AG08396 (cell line): ENCODE results near the gene TMEM176A.
"Not testable (repeated sequence)": the region's sequence is repeated elsewhere in the genome, so short reads cannot be mapped to it uniquely, and the experiment has no call there.

Experiments
- DNase-seq: peaks from one replicate; pipeline ENCODE4 v3.0.0; 2012; ENCODE audit warnings: low spot score, mixed read lengths

The TMEM176A gene, protein sequence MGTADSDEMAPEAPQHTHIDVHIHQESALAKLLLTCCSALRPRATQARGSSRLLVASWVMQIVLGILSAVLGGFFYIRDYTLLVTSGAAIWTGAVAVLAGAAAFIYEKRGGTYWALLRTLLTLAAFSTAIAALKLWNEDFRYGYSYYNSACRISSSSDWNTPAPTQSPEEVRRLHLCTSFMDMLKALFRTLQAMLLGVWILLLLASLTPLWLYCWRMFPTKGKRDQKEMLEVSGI

DNA sequence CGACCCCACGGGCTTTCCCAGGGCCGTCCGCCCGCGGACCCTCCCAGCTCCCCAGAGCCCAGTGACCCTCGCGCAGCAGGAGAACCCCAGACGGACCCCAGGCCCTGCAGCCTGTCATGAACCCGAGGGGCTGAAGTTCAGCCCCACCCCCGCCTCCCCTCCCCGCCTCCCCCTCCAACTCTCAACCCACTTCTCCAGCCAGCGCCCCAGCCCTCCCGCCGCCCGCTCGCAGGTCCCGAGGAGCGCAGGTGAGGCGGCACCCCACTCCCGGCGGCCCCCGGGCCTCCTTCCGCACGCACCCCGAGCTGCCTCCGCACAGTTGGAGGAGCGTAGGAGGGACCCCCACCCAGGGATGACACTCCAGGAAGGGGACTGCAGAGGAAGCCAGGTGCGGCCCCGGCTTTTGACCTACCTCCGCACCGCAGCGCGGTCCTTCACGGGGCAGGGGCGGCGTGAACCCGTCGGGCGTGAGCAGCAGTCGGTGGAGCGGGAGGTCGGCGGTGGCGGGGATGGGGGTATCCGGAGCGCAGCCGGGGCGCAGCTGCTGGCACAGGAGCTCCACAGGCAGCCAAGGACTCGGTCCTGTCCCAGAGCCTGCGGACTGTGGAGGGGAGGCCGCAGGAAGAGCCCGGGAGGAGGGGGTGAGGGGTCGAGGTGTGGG lies at the start of gene TMEM176A:
TMEM176A (plus strand) TSS at position 189 of the 661 bp plus-strand sequence. CDS start 782 bp downstream, outside the sequence.
- no peak for DNase-seq

DNA sequence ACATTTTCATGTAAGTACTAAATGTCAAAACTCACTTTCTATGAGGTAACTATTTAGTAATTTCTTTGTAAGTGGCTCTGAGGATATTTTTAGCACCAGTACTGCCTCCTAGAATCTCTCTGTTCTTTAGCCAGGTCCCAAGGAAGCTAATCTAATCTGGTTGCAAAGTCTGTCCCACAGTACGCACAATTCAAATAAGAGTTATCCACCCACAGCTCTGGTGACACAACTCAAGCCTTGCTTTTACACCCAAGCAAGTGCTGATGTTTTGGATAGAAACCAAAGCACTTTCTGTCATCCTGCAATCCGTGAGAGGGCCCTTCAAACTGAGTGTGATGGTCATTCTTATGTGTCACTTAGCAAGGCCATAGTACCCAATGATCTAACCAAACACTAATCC lies 48.9 kb upstream of the TMEM176A start:
- DNase-seq: no peak

DNA sequence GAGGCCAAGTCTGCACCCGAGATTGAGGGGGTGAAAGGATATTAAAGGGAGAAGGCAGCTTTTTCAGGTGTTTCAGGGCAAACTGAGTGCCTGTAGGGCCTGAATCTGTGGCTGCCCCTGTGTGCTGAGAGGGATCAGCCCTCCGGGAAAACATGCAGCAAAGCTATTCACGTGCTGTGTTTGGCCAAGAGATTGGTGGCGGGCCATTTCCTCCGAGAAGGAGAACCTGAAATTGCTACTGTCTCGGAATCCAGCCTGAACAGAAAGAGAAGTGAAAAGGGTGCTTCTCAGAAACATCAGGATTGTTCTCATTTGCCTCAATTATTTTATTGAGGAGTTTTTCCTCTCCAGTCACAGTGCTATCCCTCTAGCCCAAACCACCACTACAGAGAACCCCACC lies 47.3 kb upstream of the TMEM176A start:
- no peak for DNase-seq

DNA sequence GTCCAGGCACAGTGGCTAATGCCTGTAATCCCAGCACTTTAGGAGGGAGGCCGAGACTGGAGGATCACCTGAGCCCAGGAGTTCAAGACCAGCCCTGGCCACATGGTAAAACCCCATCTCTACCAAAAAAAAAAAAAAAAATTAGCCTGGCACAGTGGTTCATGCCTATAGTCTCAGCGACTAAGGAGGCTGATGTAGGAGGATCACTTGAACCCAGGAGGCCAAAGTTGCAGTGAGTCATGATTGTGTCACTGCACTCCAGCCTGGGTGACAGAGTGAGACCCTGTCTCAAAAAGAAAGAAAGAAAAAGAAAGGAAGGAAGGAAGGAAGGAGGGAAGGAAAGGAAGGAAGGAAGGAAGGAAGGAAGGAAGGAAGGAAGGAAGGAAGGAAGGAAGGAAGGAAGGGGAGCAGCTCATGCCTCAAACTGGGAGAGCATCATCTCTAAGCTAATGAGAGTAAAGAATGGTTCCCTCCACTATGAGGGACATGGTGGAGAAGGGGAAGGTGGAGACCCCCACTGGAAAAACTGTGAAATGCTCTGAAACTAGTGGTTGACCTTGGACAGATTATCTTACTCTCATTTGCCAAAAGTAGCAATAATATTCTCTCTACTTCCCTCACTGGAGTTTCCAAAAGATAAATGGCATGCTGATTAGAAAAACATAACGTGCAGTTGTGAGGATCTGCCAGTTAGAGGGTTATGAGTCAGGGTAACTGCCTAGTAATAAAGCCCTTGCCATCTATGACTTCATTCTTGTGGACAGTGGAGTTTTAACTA lies 46.6 kb upstream of the TMEM176A start:
- DNase-seq: no peak

DNA sequence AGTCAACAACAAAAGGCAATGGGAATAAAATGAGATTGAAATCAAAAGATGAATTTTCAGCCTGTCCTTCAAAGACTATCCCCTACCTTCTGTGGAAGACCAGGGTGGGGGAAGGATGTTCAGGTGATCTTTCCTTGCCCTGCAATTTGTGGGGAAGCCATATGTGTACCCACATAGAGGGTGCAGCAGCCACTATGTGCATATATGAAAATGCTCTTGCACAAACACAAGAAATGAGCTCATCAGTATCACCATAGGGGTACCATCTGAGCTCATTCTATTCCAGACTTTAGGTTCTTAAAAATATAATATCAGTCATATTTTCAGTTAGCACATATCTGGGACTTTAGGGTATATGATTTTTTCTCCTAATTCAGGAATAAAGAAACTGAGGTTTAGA lies 45.6 kb upstream of the TMEM176A start:
- DNase-seq: no peak

DNA sequence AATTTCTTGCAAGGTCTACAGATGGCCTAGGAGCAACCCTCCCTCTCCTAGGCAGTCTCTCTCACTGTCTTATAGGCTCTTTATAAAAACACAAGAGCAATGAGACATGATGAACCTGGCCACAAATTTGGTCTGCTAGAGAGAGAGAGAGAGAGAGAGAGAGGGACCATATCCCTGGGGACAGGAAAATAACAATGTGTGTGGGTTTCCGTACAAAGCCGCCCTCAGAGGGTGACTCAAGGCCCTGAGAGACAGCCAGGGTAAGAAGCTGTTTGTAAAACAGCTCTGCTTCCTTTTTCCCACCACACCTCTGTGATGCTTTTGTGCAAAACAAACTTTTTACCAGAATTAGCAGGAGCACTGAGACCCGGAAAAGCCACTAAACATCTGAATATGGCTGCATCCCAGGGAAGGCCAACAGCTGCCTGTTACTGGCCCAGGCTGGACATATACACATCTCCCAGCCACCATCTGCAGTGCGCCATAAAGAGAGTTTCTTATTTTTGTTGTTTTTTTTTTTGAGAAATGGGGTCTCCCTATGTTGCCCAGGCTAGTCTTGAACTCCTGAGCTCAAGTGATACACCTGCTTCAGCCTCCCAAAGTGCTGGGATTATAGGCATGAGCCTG lies 45.0 kb upstream of the TMEM176A start:
- DNase-seq: no peak

DNA sequence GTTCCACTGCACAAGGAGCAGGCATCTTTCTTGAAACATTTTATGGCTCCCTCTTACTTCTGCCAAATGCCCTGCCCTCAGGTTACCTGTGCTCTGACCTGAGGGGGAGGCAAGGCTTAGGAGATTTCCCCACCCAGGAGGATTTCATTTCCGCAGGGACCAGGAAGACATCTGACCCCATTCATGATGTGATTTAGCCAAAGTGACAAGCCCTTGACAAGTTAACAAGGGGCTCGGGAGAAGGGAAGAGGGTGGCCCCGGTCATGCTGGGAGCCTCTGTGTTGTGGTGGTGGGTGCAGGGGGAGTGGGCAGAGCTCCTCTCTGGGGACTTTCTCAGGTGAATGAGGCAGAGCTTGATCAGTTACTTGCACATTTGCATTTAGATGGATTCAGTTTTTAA lies 44.4 kb upstream of the TMEM176A start:
- no peak for DNase-seq

DNA sequence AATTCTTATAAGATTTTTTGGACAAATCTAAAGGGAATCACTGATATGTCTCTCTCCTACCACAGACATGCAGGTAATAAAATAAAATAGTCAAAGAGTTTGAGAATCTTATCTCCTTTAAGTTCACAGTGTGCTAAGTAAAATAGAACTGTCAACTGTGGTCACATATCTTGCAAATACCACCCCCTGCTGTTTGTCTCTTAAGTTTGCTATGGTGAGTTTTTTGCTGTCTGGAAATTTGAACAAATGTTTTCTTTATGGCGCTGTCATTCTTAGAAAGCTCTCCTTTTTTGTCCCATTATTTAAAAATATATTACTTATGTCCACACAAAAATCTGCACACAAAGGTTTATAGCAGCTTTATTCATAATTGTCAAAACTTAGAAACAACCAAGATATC lies 43.7 kb upstream of the TMEM176A start:
- no peak for DNase-seq

DNA sequence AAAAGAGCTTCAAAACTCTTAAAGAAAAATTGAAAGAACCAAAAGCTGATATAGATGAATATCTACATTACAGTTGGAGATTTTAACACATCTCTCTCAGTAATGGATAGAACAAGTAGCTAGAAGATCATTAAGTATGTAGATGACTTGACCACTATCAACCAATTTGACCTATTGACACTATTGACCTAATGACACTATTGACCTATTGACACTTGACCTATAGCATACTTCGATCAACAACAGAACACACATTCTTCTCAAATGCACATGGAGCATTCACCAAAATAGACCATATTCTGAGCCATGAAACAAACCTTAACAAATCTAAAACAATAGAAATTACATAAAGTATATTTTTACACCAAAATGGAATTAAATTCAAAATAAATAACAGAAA lies 41.1 kb upstream of the TMEM176A start:
- DNase-seq: no peak

DNA sequence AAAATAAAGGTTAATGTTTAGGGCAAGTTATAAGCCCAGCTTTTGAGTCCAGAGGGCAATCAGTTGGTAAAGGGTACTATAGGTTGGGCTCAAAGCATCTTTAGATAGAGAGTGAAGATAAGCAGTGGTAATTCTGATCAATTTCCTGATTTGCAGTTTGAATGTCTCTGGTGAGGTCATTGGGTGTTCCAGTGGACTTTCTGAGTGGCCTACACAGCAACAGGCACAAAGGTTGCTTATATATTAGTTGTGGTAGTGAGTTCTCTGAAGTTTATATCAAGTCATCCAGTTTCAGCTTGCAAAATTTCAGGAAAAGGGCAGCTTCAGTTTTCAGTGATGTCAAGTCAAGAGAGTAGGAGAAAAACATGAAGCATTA lies 34.2 kb upstream of the TMEM176A start:
- DNase-seq: no peak

DNA sequence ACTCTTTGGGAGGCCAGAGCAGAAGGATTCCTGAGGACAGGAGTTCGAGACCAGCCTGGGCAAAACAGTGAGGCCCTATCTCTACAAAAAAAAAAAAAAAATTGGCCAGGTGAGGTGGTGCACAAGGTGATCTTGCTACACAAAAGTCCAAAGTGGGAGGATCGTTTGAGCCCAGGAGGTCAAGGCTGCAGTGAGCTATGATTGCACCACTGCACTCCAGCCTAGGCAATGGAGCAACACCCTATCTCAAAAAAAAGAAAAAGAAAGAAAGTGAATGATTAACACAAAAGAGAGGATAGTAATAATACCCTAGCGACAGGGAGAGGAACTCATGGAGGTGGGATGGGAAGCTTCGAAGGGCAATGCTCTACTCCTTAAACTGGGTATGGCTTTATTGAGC lies 30.8 kb upstream of the TMEM176A start:
- no peak for DNase-seq

DNA sequence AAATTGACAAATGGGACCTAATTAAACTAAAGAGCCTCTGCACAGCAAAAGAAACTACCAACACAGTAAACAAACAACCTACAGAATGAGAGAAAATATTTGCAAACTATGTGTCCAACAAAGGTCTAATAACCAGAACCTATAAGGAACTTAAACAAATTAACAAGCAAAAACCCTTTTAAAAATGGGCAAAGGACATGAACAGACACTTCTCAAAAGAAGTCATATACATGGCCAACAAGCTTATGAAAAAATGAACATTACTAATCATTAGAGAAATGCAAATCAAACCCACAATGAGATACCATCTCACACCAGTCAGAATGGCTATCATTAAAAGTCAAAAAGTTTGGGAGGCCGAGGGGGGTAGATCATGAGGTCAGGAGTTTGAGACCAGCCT lies 26.4 kb upstream of the TMEM176A start:
- not testable (repeated sequence) for DNase-seq

DNA sequence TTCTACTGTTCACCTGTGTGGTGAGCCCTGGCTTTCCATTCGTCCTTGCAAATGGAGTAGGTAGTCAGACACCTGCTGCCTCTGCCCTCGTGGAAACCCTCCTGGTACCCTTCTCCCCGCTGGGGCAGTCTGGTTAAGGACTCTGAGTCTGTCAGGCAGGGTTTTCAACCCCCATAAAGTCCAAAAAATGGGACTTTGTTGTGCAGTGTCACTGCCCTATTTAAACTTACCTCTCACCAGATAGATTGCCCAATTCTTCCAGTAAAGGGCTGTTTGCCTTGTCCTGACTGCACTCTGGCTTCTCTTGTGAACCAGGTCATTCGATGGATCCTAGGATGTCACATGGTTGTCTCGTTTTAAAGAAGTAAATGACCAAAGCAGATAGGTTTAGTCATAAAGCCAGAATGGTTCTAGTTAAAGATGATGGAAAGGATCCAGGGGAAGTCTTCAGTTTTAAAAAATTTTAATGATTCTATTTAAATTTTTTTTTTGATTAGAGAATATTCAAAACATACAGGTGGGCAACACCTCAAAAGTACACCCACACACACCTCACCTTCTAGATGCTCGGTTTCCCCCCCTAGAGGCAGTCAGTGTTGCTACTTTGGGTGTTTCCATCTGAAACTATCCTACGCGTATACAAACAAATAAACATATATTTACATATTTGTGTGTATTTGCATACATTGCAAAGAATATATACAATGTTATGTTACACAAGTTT lies 22.4 kb upstream of the TMEM176A start:
- DNase-seq: no peak

DNA sequence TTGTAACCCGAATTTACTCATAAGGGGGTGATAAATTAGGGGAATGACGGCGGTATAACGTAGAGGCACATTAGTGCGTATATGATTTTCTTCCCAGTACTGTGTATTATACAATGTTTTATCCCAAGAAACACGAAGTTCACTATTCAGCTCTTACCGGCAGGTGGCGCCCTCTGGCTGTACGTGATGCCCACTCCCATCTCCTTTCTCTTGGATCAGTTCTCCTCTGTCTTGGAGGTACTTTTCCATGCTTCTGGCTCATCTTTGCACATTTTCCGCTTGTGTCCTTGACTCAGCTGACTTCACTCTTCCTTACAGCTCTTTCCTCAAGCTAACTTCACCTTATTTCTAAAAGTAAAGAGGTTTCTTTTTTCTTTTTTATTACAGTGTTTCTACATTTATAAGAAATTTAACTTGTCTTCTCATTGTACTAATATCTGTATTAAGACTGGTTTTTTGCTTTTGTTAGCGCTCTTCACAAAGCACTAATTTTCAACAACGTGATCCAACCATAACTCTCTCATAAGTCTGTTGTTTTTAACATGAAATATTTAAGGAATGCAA lies 21.7 kb upstream of the TMEM176A start:
- DNase-seq: peak; percentile 66

DNA sequence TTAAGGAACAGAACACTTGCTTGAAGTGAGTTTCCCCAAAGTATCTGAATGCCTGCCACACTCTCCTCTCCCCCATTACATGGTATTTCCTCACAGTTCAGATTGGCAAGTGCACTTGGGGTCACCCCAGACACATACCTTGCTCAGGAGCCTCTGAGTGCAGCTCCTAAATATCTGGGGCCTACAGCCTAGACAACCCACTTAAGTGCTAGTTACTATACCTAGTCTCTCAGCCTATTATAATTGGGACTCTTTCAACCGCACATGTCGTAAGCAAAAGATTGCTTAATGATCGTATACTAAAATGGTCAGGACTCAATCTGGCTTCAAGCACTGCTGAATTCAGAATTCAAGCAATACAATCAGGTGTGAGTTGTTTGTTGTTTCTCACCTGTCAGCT lies 20.3 kb upstream of the TMEM176A start:
- no peak for DNase-seq

DNA sequence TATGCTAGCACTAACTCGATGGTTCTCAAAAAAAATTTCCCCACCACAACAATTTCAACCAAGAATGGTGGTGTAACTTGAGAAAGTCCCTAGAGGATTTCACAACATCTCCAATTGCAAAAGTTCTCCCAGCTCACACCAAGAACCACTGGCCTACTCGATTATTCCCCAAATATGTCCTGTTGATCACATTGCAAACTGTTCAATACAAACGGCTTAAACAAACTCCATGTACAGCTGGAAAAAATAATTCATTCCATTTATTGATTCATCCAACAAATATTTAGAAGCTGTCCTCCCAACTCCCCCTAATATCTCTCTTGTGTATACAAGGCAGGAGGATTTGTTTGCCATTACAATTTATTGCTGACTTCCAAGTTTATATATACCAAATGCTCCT lies 19.5 kb upstream of the TMEM176A start:
- no peak for DNase-seq

DNA sequence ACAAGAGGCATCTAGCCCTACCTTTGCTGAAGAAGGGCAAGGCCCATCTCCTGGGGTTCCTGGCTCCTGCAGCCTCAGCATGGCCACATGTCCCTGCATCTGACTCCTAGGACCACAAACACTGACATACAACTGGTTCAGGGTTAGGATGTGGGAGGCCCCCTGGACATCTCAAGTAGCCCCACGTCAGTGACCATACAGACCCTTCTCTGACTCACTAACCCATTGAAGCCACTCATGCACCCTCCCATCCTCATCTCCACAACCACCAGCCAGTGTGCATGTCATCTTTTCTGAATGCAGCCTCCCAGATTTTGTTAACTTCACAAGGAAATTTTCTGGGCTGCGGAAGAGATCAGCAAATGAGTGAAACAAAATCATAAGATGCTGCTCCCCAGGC lies 18.6 kb upstream of the TMEM176A start:
- no peak for DNase-seq

DNA sequence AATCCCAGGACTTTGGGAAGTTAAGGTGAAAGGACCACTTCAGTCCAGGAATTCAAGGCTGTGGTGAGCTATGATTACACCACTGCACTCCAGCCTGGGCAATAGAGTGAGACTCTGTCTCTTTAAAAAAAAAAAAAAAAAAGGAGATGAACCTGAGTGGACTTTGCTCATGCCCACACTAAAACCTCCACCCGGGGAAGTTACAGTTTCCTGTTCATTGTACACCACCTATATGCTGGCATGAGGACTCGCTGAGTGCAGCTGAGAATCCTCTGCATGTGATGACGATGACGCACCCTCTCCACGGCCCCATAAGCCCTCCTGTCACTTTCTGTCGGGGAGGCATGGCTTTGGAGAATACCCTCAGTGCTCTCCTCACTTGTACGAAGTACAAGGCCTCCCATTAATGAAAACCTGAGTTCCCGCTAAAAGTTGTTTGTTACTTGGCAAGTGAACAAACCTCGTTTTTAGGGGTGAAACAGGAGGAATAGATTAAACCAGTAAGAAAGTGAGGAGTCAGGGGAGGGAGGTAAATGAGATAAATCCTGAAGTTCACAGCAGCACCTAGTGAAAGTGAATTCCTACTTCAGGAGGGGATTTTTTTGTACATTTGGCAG lies 16.3 kb upstream of the TMEM176A start:
- no peak for DNase-seq

DNA sequence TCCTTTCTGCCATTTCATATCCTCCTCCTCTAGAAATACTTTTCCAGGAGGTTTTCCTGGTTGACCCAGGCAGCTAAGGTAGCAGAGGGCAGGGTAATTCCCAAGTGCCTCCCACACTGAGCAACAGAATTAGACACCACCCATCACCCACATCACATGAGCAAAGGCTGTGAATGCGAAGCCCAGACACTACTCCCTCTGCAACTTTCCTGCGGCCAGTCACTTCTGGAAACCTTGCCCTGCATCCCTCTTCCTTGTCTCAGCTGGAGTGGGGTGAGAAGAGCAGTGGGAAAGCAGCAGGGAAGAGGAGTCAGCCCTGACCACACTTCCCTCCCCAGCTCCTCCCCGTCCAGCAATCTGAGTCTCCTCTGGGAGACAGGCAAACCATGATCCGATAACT lies 15.6 kb upstream of the TMEM176A start:
- no peak for DNase-seq

DNA sequence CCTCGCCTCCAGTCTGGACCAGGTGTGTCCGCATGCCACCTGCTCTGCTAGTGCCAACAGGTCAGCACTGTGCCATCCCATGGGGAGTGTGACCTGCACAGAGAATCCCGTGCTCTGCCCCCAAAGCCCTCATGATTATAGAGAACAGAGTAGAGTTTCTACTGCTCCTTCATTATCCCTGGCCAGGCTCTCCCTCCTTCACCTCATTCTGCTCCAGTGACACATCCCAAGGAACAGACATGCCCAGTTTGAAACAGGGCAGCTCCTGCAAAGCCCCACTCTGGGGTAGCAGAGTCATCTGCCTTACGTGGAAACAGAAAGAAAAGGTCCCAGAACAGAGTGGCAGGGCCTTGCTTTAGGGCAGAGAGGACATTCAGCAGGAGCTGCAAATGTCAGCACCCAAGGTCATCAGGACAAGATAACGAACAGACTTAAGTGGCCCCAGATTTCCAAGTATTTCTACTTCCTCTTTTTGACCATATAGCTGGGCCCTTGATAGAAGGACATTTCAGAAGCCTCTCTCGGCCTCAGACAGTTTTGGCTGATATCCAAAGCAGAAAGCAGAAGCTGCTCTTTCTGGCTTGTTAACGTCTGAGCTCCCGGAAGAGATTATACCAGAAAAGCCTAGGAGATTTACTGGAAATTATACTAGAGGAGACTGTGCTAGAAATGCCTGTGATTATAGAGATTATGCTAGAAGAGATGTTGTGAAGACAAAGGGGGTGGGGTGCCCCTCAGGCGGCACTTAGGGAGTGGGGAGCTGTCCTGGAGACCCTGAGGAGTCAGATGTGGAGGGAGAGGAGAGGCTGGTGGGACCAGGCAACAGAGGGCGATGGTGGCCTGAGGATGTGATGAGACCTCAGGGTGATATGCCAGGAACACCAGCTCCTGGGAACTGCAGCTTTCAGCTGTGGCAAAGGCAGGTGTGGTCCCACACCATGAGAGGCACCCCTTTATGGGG lies 13.0 kb upstream of the TMEM176A start:
- no peak for DNase-seq
